Neuronal stem cell (in vitro differentiated cells): Measurements from ENCODE around the gene JMJD4.
A peak's percentile ranks its signal among the peaks of the same experiment; 100 is the strongest.

Experiments used
- DNase-seq: peaks from one replicate; pipeline ENCODE4 v3.0.0-alpha.2; 2013; ENCODE audit warnings: low spot score
- H2AFZ ChIP-seq: one replicate; pipeline ENCODE4 v1.6.1; 2013; ENCODE audit warnings: mild to moderate bottlenecking, low read length, inconsistent platforms
- H2AK5ac ChIP-seq: 2 replicates; pipeline ENCODE4 v1.6.1; 2013; ENCODE audit warnings: low read depth, mild to moderate bottlenecking, inconsistent platforms, low read length, moderate library complexity, mixed read lengths
- H2BK120ac ChIP-seq: 2 replicates; pipeline ENCODE4 v1.6.1; 2013; ENCODE audit warnings: low read depth, mild to moderate bottlenecking, inconsistent platforms, low read length, moderate library complexity, mixed read lengths
- H2BK12ac ChIP-seq: one replicate; pipeline ENCODE4 v1.6.1; 2013; ENCODE audit warnings: low read length, inconsistent platforms
- H2BK15ac ChIP-seq: 2 replicates; pipeline ENCODE4 v1.6.1; 2013; ENCODE audit warnings: mild to moderate bottlenecking, low read length, inconsistent platforms, mixed read lengths
- H2BK5ac ChIP-seq: one replicate; pipeline ENCODE4 v1.6.1; 2013; ENCODE audit warnings: inconsistent platforms, mild to moderate bottlenecking, low read length, moderate library complexity
- H3K14ac ChIP-seq: one replicate; pipeline ENCODE4 v1.6.1; 2013; ENCODE audit warnings: low read length, inconsistent platforms
- H3K18ac ChIP-seq: 2 replicates; pipeline ENCODE4 v1.6.1; 2013; ENCODE audit warnings: low read length, inconsistent platforms
- H3K23ac ChIP-seq: 2 replicates; pipeline ENCODE4 v1.6.1; 2013; ENCODE audit warnings: low read depth, mild to moderate bottlenecking, mixed read lengths, low read length, inconsistent platforms; ENCODE audit not compliant: poor library complexity
- H3K27ac ChIP-seq: replicated peaks from 3 replicates; pipeline ENCODE4 v1.5.1; 2013; ENCODE audit warnings: low read length, inconsistent platforms
- H3K27me3 ChIP-seq, 3 experiments: 2 replicates each; pipeline ENCODE4 v1.6.1; 2013; ENCODE audit warnings: low read length in 3 of 3, mild to moderate bottlenecking in 2 of 3, inconsistent platforms in 1 of 3, low read depth in 1 of 3, mixed read lengths in 1 of 3, moderate library complexity in 1 of 3; ENCODE audit not compliant: control insufficient read depth in 3 of 3, insufficient read depth in 3 of 3
- H3K36me3 ChIP-seq, 2 donors: replicated peaks in 1 of 2; 2 replicates each; pipeline ENCODE4 v1.6.1; 2013; ENCODE audit warnings: low read length in 2 of 2; ENCODE audit not compliant: control insufficient read depth in 2 of 2, insufficient read depth in 2 of 2
- H3K4ac ChIP-seq: 2 replicates; pipeline ENCODE4 v1.6.1; 2013; ENCODE audit warnings: inconsistent platforms, mild to moderate bottlenecking, low read length, moderate library complexity
- H3K4me1 ChIP-seq, 2 donors: 1 replicate in 1 of 2; 2 replicates in 1 of 2; pipeline ENCODE4 v1.6.1; 2013; ENCODE audit warnings: low read length in 2 of 2, low read depth in 1 of 2; ENCODE audit not compliant: control insufficient read depth in 2 of 2, insufficient read depth in 1 of 2
- H3K4me2 ChIP-seq: one replicate; pipeline ENCODE4 v1.6.1; 2013; ENCODE audit warnings: mild to moderate bottlenecking, low read length, inconsistent platforms; ENCODE audit not compliant: insufficient read depth, poor library complexity, severe bottlenecking
- H3K4me3 ChIP-seq, 2 donors: 2 replicates each; pipeline ENCODE4 v1.5.1; 2013; ENCODE audit warnings: low read length in 2 of 2, mild to moderate bottlenecking in 2 of 2, inconsistent platforms in 1 of 2, moderate library complexity in 1 of 2
- H3K79me1 ChIP-seq: one replicate; pipeline ENCODE4 v1.6.1; 2013; ENCODE audit warnings: low read depth, mild to moderate bottlenecking, inconsistent platforms, low read length, moderate library complexity
- H3K9ac ChIP-seq: one replicate; pipeline ENCODE4 v1.6.1; 2013; ENCODE audit warnings: mild to moderate bottlenecking, low read depth, low read length, inconsistent platforms; ENCODE audit not compliant: poor library complexity
- H3K9me3 ChIP-seq, 2 donors: replicated peaks in 1 of 2; 2 replicates each; pipeline versions ENCODE3 to v1.6.1; 2013; ENCODE audit warnings: low read length in 2 of 2, mild to moderate bottlenecking in 2 of 2, inconsistent platforms in 1 of 2, low read depth in 1 of 2, mixed read lengths in 1 of 2, moderate library complexity in 1 of 2; ENCODE audit not compliant: control insufficient read depth in 2 of 2, insufficient read depth in 1 of 2
- H4K8ac ChIP-seq: one replicate; pipeline ENCODE4 v1.6.1; 2013; ENCODE audit warnings: low read depth, mild to moderate bottlenecking, inconsistent platforms, low read length, moderate library complexity
- H4K91ac ChIP-seq: one replicate; pipeline ENCODE4 v1.6.1; 2013; ENCODE audit warnings: low read length, low read depth, mild to moderate bottlenecking, inconsistent platforms; ENCODE audit not compliant: poor library complexity
- WGBS, 2 donors: extraction: QIAGEN DNeasy Blood & Tissue Kit; methylation state at CpG; one replicate each; pipeline ENCODE4 v1.1.7; 2013; ENCODE audit warnings: missing lambda C conversion rate in 2 of 2, mixed read lengths in 1 of 2; ENCODE audit not compliant: insufficient read length in 2 of 2, insufficient replicate concordance in 1 of 2; ENCODE audit errors: extremely low coverage in 2 of 2; 5-methylcytosine and 5-hydroxymethylcytosine counted together

The JMJD4 gene

DNA sequence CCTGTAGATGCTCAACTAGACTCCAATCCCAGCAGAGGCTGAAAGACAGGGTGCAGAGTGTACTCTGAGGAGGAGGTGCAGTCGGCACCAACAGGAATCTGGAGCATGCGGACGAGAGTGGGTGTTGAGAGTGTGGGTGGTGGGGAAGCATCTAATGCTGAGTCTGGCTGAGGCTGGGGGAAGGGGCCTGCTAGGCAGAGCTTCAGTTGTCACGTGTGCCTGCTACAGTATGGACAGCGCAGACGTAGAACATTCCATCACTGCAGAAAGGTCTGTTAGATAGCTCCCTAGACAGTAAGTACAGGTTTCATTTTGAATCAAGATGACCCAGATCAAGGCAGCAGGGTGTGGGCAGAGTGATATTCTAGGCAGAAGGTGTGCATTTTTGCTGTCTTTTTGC lies 23.3 kb upstream of the JMJD4 start:
- Histone ChIP-seq H3K4me2 (no peak overlapping the region), H3K27me3 (no peaks in the 10 kb centered on the region), H2AFZ (no peak overlapping the region), H2BK15ac (no peak overlapping the region), H3K14ac (no peak overlapping the region), H3K23ac (no peak overlapping the region), H3K4ac (no peak overlapping the region), H2AK5ac (no peak overlapping the region), H3K79me1 (peaks cover 5% of the 10 kb centered on the region), H3K27ac (no peak overlapping the region), H3K36me3 (peaks cover 42 to 81% of the 10 kb centered on the region in 2 donors), H4K91ac (no peak overlapping the region), H2BK12ac (no peak overlapping the region), H3K4me1 (no peaks in the 10 kb centered on the region), H2BK5ac (no peak overlapping the region), H4K8ac (no peak overlapping the region), H3K4me3 (no peak overlapping the region), H2BK120ac (no peak overlapping the region), H3K18ac (no peak overlapping the region), H3K9me3 (no peaks in the 10 kb centered on the region), H3K9ac (peak overlapping the region; percentile 63)
- WGBS, 2 donors: no CpG with 5 or more reads among the region's 6 CpGs
- DNase-seq: no peak

DNA sequence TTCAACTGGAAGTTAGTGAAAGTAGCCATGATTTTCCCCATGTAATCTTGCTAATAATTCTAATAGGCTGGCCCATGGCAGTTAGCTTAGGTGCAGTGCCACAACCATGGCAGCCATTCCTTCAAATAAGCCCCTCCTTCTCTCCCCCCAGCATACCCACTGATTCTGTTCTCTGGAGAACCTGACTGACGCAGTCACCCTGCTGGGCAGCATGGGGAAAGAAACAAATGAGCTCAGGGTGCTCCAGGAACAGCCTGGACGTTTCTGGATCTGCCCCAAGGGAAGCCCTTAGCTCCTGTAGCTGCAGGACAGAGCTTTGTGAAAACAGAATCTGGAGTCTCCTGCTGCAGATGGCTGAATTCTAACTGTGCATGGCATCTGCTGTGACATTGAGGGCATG lies 22.7 kb upstream of the JMJD4 start:
- Histone ChIP-seq H3K4ac (no peak overlapping the region), H3K36me3 (peaks cover 41 to 87% of the 10 kb centered on the region in 2 donors), H3K14ac (no peak overlapping the region), H2BK5ac (no peak overlapping the region), H3K18ac (no peak overlapping the region), H3K4me3 (no peak overlapping the region), H3K27ac (no peak overlapping the region), H3K23ac (no peak overlapping the region), H3K79me1 (peaks cover 2% of the 10 kb centered on the region), H3K4me1 (no peaks in the 10 kb centered on the region), H3K4me2 (no peak overlapping the region), H2AFZ (no peak overlapping the region), H2AK5ac (no peak overlapping the region), H3K9ac (no peak overlapping the region), H2BK15ac (no peak overlapping the region), H2BK120ac (no peak overlapping the region), H4K8ac (no peak overlapping the region), H2BK12ac (no peak overlapping the region), H3K9me3 (no peaks in the 10 kb centered on the region), H3K27me3 (no peaks in the 10 kb centered on the region), H4K91ac (no peak overlapping the region)
- WGBS, 2 donors: no CpG with 5 or more reads among the region's 2 CpGs
- DNase-seq: no peak

DNA sequence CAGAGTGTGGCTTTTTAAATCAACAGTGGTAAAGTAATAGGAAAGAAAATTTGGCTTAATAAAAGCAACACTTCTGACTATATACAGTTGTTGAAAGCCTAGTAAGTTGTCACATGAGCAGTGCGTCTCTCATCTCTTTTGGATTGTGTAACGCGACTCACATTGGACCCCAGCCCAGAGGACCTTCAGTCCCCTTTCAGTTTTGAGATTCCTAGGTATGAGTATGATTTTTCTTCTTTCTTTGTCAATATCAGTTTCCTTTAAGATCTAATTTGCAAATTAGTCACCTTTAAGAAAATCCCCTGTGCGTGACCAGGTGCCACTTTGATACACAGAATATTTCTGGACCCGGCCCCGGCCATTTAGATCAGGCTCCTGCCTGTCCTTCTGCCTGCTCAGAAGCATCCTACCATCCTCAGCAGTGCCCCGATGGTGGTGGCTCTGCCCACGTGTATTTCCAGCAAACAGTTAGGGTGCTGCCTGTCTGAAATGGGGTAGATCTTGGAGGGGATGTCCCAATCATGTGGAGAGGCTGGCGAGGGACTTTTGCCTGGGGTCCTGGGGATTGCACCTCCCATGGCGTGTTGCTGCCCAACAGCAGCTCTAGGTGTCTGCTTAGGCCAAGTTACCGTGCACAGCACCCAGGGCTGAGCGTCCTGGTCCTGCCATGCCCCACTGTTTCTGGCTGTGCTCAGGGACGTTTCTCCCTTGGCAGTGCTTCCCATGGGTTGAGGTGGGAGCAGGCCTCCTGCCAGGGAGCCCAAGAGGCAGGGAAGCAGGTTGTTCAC lies 21.3 kb upstream of the JMJD4 start:
- H3K36me3 ChIP-seq: peaks cover 35 to 87% of the 10 kb centered on the region in 2 donors
- peaks cover 2% of the 10 kb centered on the region for H3K79me1 ChIP-seq
- H3K4me1 ChIP-seq: no peaks in the 10 kb centered on the region
- H3K23ac ChIP-seq: no peak overlapping the region
- no peak for DNase-seq
- no peak overlapping the region for H3K27ac ChIP-seq
- no peak overlapping the region for H3K4ac ChIP-seq
- H2BK120ac ChIP-seq: no peak overlapping the region
- H4K8ac ChIP-seq: no peak overlapping the region
- H3K18ac ChIP-seq: no peak overlapping the region
- H3K4me2 ChIP-seq: no peak overlapping the region
- no peaks in the 10 kb centered on the region for H3K9me3 ChIP-seq
- peak overlapping the region in 1 of 2 donors; percentile 0 for H3K4me3 ChIP-seq
- H2BK12ac ChIP-seq: no peak overlapping the region
- no peaks in the 10 kb centered on the region for H3K27me3 ChIP-seq
- no peak overlapping the region for H2BK5ac ChIP-seq
- H2AK5ac ChIP-seq: no peak overlapping the region
- no CpG with 5 or more reads among the region's 13 CpGs for WGBS, 2 donors
- H3K9ac ChIP-seq: peak overlapping the region; percentile 24
- no peak overlapping the region for H3K14ac ChIP-seq
- H4K91ac ChIP-seq: no peak overlapping the region
- H2BK15ac ChIP-seq: no peak overlapping the region
- H2AFZ ChIP-seq: no peak overlapping the region

DNA sequence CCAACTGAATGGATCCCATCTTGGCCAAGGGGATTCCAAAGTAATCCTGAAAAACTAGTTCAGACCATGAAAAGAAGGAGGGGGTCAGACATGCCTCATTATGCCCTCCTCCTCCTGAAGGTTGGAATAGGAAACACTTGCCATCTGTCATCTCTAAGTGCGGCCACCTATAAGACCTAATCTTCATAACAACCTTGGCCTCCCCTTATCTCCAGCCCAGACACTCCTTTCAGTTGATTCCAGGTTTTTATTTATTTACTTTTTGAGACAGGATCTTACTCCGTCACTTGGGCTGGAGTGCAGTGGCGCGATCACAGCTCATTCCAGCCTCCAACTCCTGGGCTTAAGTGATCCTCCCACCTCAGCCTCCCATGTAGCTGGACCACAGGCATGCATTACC lies 19.9 kb upstream of the JMJD4 start:
- no peak overlapping the region for H2AFZ ChIP-seq
- no peak overlapping the region for H2BK15ac ChIP-seq
- WGBS, 2 donors: no CpG with 5 or more reads among the region's 4 CpGs
- H3K36me3 ChIP-seq: peaks cover 33 to 87% of the 10 kb centered on the region in 2 donors
- no peak overlapping the region for H3K4me2 ChIP-seq
- H3K27me3 ChIP-seq: no peaks in the 10 kb centered on the region
- no peaks in the 10 kb centered on the region for H3K4me1 ChIP-seq
- no peak overlapping the region for H2AK5ac ChIP-seq
- no peak overlapping the region for H3K27ac ChIP-seq
- H3K4me3 ChIP-seq: no peak overlapping the region
- H3K14ac ChIP-seq: no peak overlapping the region
- no peak for DNase-seq
- no peak overlapping the region for H3K23ac ChIP-seq
- no peak overlapping the region for H4K8ac ChIP-seq
- no peak overlapping the region for H2BK120ac ChIP-seq
- H3K4ac ChIP-seq: no peak overlapping the region
- no peak overlapping the region for H2BK5ac ChIP-seq
- H3K79me1 ChIP-seq: peaks cover 2% of the 10 kb centered on the region
- no peak overlapping the region for H3K18ac ChIP-seq
- no peak overlapping the region for H3K9ac ChIP-seq
- H2BK12ac ChIP-seq: no peak overlapping the region
- no peak overlapping the region for H4K91ac ChIP-seq
- no peaks in the 10 kb centered on the region for H3K9me3 ChIP-seq
